ENCODE results near the gene NHS. TPM values are rescaled to one million over a fixed set of nuclear protein-coding genes. Genes with fewer than 3 reads are reported as not detected.

NHS gene
- 1 to 10 TPM; 3.0 to 4.3 TPM for total RNA-seq

- peak; percentile 70 for DNase-seq
- TF ChIP-seq, protein P1, sequence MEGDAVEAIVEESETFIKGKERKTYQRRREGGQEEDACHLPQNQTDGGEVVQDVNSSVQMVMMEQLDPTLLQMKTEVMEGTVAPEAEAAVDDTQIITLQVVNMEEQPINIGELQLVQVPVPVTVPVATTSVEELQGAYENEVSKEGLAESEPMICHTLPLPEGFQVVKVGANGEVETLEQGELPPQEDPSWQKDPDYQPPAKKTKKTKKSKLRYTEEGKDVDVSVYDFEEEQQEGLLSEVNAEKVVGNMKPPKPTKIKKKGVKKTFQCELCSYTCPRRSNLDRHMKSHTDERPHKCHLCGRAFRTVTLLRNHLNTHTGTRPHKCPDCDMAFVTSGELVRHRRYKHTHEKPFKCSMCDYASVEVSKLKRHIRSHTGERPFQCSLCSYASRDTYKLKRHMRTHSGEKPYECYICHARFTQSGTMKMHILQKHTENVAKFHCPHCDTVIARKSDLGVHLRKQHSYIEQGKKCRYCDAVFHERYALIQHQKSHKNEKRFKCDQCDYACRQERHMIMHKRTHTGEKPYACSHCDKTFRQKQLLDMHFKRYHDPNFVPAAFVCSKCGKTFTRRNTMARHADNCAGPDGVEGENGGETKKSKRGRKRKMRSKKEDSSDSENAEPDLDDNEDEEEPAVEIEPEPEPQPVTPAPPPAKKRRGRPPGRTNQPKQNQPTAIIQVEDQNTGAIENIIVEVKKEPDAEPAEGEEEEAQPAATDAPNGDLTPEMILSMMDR (IDR thresholded peaks at IDR 0.05) = peak; percentile 41
- peak within 1 kb of the TSS; percentile 13 for H3K27ac ChIP-seq
- peak within 1 kb of the TSS; percentile 39 to 69 for H3K9ac ChIP-seq (ENCODE audit: low read depth in 2 of 2, low read length in 2 of 2)
- intact Hi-C loops (cut with DNase I) = loop anchor here (5.0 to 10.0 kb wide), 2 partner anchors 150 to 218 kb away; no protein-coding TSS in a partner anchor
- peak within 1 kb of the TSS; percentile 39 for H3K4me3 ChIP-seq
- no peaks in the 10 kb centered on the region for H3K36me3 ChIP-seq
- peaks cover 5% of the 10 kb centered on the region for H3K27me3 ChIP-seq
- H3K4me1 ChIP-seq = no peaks in the 10 kb centered on the region
- H3K9me3 ChIP-seq = no peaks in the 10 kb centered on the region
These were observed at the start of gene NHS for GRCh38 chrX:17374619-17375366. Gene NHS, plus strand, starts transcription at chrX:17375200. Its CDS starts 558 bp downstream, at chrX:17375758.

DNA sequence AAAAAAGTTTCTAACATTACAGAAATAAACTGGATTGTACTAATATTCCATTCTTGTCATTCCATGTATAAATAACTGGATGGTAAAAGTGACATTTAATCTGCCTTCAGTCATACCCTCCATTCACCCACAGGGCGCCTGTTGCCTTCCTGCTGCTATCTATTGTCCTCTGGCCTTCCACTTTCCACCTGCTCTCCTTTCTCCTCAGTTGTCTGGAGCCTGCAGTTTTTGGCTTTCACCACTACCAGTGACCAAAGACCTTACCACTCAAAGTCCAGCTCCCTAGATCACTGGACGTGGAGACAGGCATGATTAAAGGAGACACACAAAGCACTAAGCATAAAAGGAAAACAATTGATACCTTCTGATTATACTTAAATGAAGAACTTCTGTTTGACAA lies 46.2 kb upstream of the NHS start:
- DNase-seq = no peak
- intact Hi-C loops (cut with DNase I) = no loop called here
- Histone ChIP-seq H3K4me1 (no peaks in the 10 kb centered on the region), H3K27me3 (no peaks in the 10 kb centered on the region), H3K36me3 (no peaks in the 10 kb centered on the region), H3K27ac (no peak overlapping the region), H3K4me3 (no peak overlapping the region), H3K9me3 (no peaks in the 10 kb centered on the region), H3K9ac (ENCODE audit: low read depth in 2 of 2, low read length in 2 of 2) (no peak overlapping the region)
- TF ChIP-seq, protein P1 (IDR thresholded peaks at IDR 0.05) = no peak

GRCh38 chrX:17336377-17336776 lies 38.6 kb upstream of the NHS start:
- H3K4me1 ChIP-seq = no peaks in the 10 kb centered on the region
- TF ChIP-seq, protein P1 (IDR thresholded peaks at IDR 0.05) = no peak
- H3K9me3 ChIP-seq = no peaks in the 10 kb centered on the region
- no peak for DNase-seq
- intact Hi-C loops (cut with DNase I) = no loop called here
- no peak overlapping the region for H3K27ac ChIP-seq
- no peaks in the 10 kb centered on the region for H3K27me3 ChIP-seq
- H3K36me3 ChIP-seq = no peaks in the 10 kb centered on the region
- no peak overlapping the region for H3K9ac ChIP-seq (ENCODE audit: low read depth in 2 of 2, low read length in 2 of 2)
- no peak overlapping the region for H3K4me3 ChIP-seq

DNA sequence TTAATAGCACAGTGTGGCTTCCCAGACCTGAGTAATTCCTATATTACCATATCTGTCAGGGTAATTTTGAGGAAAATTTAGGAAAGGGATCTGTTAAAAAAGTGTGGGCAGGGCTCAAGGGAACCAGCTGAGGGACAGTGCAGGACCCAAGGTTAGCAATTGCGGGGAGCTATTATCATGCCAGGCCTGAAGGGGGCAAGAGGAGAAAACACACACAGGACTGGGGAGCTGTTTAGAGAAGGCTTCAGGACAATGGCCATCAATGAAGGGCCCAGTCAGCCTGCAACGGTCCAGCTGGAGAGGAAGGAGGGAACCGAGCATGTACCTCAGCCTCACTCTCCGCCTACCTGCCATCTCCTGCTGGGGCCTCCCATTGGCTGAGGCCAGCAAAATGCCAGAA lies 19.0 kb upstream of the NHS start:
- Histone ChIP-seq H3K9me3 (no peaks in the 10 kb centered on the region), H3K36me3 (no peaks in the 10 kb centered on the region), H3K4me1 (no peaks in the 10 kb centered on the region), H3K27me3 (no peaks in the 10 kb centered on the region), H3K4me3 (no peak overlapping the region), H3K9ac (ENCODE audit: low read depth in 2 of 2, low read length in 2 of 2) (no peak overlapping the region), H3K27ac (no peak overlapping the region)
- intact Hi-C loops (cut with DNase I) = no loop called here
- TF ChIP-seq, protein P1 (IDR thresholded peaks at IDR 0.05) = no peak
- DNase-seq = no peak

DNA sequence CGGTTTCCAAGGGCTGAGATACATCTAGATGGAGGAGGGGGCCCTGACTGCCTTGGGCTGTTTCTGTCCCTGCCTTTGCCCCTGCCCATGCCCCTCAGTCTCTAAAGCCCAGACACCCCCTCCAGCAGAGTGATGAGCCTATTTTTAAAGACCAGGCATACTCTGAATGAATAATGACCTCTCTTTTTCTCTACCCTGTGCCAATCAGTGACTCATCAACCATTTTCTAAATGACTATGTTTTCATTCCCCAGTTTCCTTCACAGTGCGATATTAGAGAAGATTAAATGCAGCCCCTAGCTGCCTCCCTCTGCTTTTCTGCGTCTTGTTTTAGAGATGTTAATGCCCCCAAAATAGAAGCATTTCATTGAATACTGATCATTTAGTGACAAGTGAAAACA lies 15.5 kb upstream of the NHS start:
- Histone ChIP-seq H3K4me1 (no peaks in the 10 kb centered on the region), H3K36me3 (no peaks in the 10 kb centered on the region), H3K27ac (no peak overlapping the region), H3K27me3 (no peaks in the 10 kb centered on the region), H3K9me3 (no peaks in the 10 kb centered on the region), H3K9ac (ENCODE audit: low read depth in 2 of 2, low read length in 2 of 2) (no peak overlapping the region), H3K4me3 (no peak overlapping the region)
- TF ChIP-seq, protein P1 (IDR thresholded peaks at IDR 0.05) = no peak
- intact Hi-C loops (cut with DNase I) = no loop called here
- DNase-seq = no peak

Measured in colonic mucosa (tissue), 4 donors.